PC-3 (cell line): ENCODE data around the gene C3AR1. TPM values are rescaled to one million over a fixed set of nuclear protein-coding genes. Genes with fewer than 3 reads are reported as not detected.
A peak's percentile ranks its signal among the peaks of the same experiment; 100 is the strongest.

Experiments used
- ATAC-seq: fragments of 200-7000 bp; cut with Tn5 transposase; 2 replicates; pipeline ENCODE4 v1.9.1; 2020; ENCODE audit warnings: mild to moderate bottlenecking, moderate library complexity
- BruUV-seq: library from RNA; stranded (reverse); fragments of 400-500 nt; replicated peaks from 2 replicates; lab custom pipeline; 2021; lab: Mats Ljungman, UMichigan
- CTCF ChIA-PET: fragments of 300-600 bp; sonication (Branson Sonifier 250); formaldehyde crosslinking; loops from one replicate; lab custom pipeline; 2022; ENCODE audit warnings: antibody characterized with exemption; lab: Charles Lee
- POLR2A ChIA-PET: fragments of 300-600 bp; sonication (Branson Sonifier 250); formaldehyde crosslinking; loops from one replicate; lab custom pipeline; 2022; ENCODE audit warnings: antibody characterized with exemption; ENCODE audit not compliant: unreplicated experiment; lab: Charles Lee
- DNase-seq: peaks from one replicate; pipeline ENCODE4 v3.0.0-alpha.2; 2015
- H2AFZ ChIP-seq: fragments of 300-600 bp; sonication (generic); 2 replicates; pipeline ENCODE4 v1.6.0; 2016; ENCODE audit warnings: antibody characterized with exemption, low read length
- H3F3A ChIP-seq: fragments of 300-600 bp; sonication (generic); one replicate; pipeline ENCODE4 v1.6.0; 2017; ENCODE audit warnings: antibody characterized with exemption, low read length, control low read depth, mild to moderate bottlenecking; ENCODE audit not compliant: unreplicated experiment
- H3K27ac ChIP-seq: fragments of 300-600 bp; sonication (generic); 2 replicates; pipeline ENCODE4 v1.5.1; 2016; ENCODE audit warnings: mild to moderate bottlenecking, low read length
- H3K27me3 ChIP-seq: fragments of 300-600 bp; sonication (generic); 2 replicates; pipeline ENCODE4 v1.6.1; 2016; ENCODE audit warnings: low read length, mixed read lengths
- H3K36me3 ChIP-seq: fragments of 300-600 bp; sonication (generic); 2 replicates; pipeline ENCODE4 v1.6.1; 2016; ENCODE audit warnings: low read depth, mixed run types, low read length, mixed read lengths
- H3K4me1 ChIP-seq: fragments of 300-600 bp; sonication (generic); 2 replicates; pipeline ENCODE4 v1.5.1; 2016; ENCODE audit warnings: low read length; ENCODE audit not compliant: insufficient read depth
- H3K4me2 ChIP-seq: fragments of 300-600 bp; sonication (generic); 2 replicates; pipeline ENCODE4 v1.6.0; 2016; ENCODE audit warnings: low read length
- H3K4me3 ChIP-seq: fragments of 300-600 bp; sonication (generic); 2 replicates; pipeline ENCODE4 v1.5.1; 2016; ENCODE audit warnings: mild to moderate bottlenecking, low read length, mixed read lengths
- H3K79me2 ChIP-seq: fragments of 300-600 bp; sonication (generic); 2 replicates; pipeline ENCODE4 v1.6.1; 2017; ENCODE audit warnings: low read length, mixed read lengths
- H3K9ac ChIP-seq: fragments of 300-600 bp; sonication (generic); 2 replicates; pipeline ENCODE4 v1.6.0; 2016; ENCODE audit warnings: mild to moderate bottlenecking, low read length
- H3K9me2 ChIP-seq: fragments of 300-600 bp; sonication (generic); replicated peaks from 2 replicates; pipeline ENCODE4 v1.6.1; 2016; ENCODE audit warnings: mixed run types, low read length, mixed read lengths
- H3K9me3 ChIP-seq: fragments of 300-600 bp; sonication (generic); 2 replicates; pipeline ENCODE4 v1.6.1; 2016; ENCODE audit warnings: low read length, mixed read lengths
- H4K20me1 ChIP-seq: fragments of 300-600 bp; sonication (generic); 2 replicates; pipeline ENCODE4 v1.6.1; 2016; ENCODE audit warnings: low read length, mixed read lengths
- CTCF ChIP-seq: fragments of 300-600 bp; sonication (generic); conservative IDR thresholded peaks from 2 replicates; pipeline ENCODE4 v1.5.1; 2017; ENCODE audit warnings: antibody characterized with exemption, low read depth, mild to moderate bottlenecking, low read length
- EZH2 ChIP-seq: fragments of 300-600 bp; sonication (generic); IDR thresholded peaks from one replicate; pipeline ENCODE4 v1.6.1; 2017; ENCODE audit warnings: antibody characterized with exemption, mild to moderate bottlenecking, low read length; ENCODE audit not compliant: unreplicated experiment
- EZH2phosphoT487 ChIP-seq: fragments of 300-600 bp; sonication (generic); IDR thresholded peaks from 2 replicates; pipeline ENCODE4 v1.6.1; 2018; ENCODE audit warnings: mild to moderate bottlenecking, antibody characterized with exemption, low read length, borderline replicate concordance
- intact Hi-C: fragments of 100-400 bp; cut with micrococcal nuclease; formaldehyde crosslinking; loops from 2 replicates; pipeline ENCODE4 v1.9.0; 2023
- total RNA-seq: library from RNA; depleted of rRNA; stranded (reverse); fragments of >200 nt; gene quantifications from 2 replicates; pipeline ENCODE4 v1.2.3, GENCODE V29; 2014

Gene C3AR1
- total RNA-seq, 1 experiment from 2014 or later: not detected

GRCh38 chr12:8033153-8034044, 32.8 kb downstream of the C3AR1 start:
- H3F3A ChIP-seq: no peaks in the 10 kb centered on the region
- peaks cover 19% of the 10 kb centered on the region for H3K4me1 ChIP-seq
- H3K4me2 ChIP-seq: peak overlapping the region; percentile 97
- H3K9me2 ChIP-seq: no peaks in the 10 kb centered on the region
- ATAC-seq (peak; percentile 14), DNase-seq (peak; percentile 26)
- H3K4me3 ChIP-seq: peak overlapping the region; percentile 88
- no peaks in the 10 kb centered on the region for H3K27me3 ChIP-seq
- peaks cover 30% of the 10 kb centered on the region for H3K79me2 ChIP-seq
- H3K36me3 ChIP-seq: no peaks in the 10 kb centered on the region
- intact Hi-C loops: loop anchor here (5.0 kb wide), 1 partner anchor 44 kb away; no protein-coding TSS in a partner anchor
- H3K27ac ChIP-seq: no peak overlapping the region
- TF ChIP-seq CTCF: no peak
- no peak for TF ChIP-seq EZH2
- no peak for TF ChIP-seq EZH2phosphoT487
- H3K9me3 ChIP-seq: no peaks in the 10 kb centered on the region
- TSS peak; percentile 31 for BruUV-seq
- peak overlapping the region; percentile 86 for H3K9ac ChIP-seq
- POLR2A ChIA-PET: interaction anchor here (0.6 kb wide), 1 partner anchor 16 kb away, joined by 4 read pairs; no protein-coding TSS in a partner anchor
- H4K20me1 ChIP-seq: no peaks in the 10 kb centered on the region; the same call in 1 of the 2 replicates
- CTCF ChIA-PET: no interaction called here
- peak overlapping the region; percentile 81 for H2AFZ ChIP-seq

GRCh38 chr12:8032242-8033152, 33.7 kb downstream of the C3AR1 start, which contains the start of gene FOXJ2:
TSS of gene FOXJ2 (plus strand) at chr12:8032716. CDS start at chr12:8039833, 7,117 bp downstream.
- no peak within 1 kb of the TSS for H3K27ac ChIP-seq
- no peaks in the 10 kb centered on the region for H3F3A ChIP-seq
- ChIA-PET POLR2A (no interaction called here), CTCF (no interaction called here)
- no peaks in the 10 kb centered on the region for H3K36me3 ChIP-seq
- H4K20me1 ChIP-seq: no peaks in the 10 kb centered on the region; the same call in 1 of the 2 replicates
- H3K9me2 ChIP-seq: no peaks in the 10 kb centered on the region
- peak; percentile 69 for DNase-seq
- H3K4me2 ChIP-seq: peak within 1 kb of the TSS; percentile 97
- intact Hi-C loops: loop anchor here (5.0 kb wide), 1 partner anchor 45 kb away; no protein-coding TSS in a partner anchor
- H2AFZ ChIP-seq: peak within 1 kb of the TSS; percentile 86
- BruUV-seq: no TSS peak
- peaks cover 30% of the 10 kb centered on the region for H3K79me2 ChIP-seq
- no peaks in the 10 kb centered on the region for H3K27me3 ChIP-seq
- H3K9me3 ChIP-seq: no peaks in the 10 kb centered on the region
- H3K9ac ChIP-seq: peak within 1 kb of the TSS; percentile 86
- TF ChIP-seq EZH2phosphoT487: no peak
- TF ChIP-seq EZH2: no peak
- no peak for TF ChIP-seq CTCF
- peak; percentile 90 for ATAC-seq
- H3K4me1 ChIP-seq: peaks cover 24% of the 10 kb centered on the region
- H3K4me3 ChIP-seq: peak within 1 kb of the TSS; percentile 88
